WTC11 (cell line): ENCODE measurements around the gene ABCG1. TPM values are rescaled to one million over a fixed set of nuclear protein-coding genes. Genes with fewer than 3 reads are reported as not detected.

Experiments
- ATAC-seq: fragments of 200-7000 bp; cut with Tn5 transposase; 2 replicates; pipeline ENCODE4 v1.10.0; 2021; ENCODE audit warnings: mild to moderate bottlenecking, moderate library complexity
- CTCF ChIA-PET: fragments of 300-600 bp; sonication (Branson Sonifier 250); formaldehyde crosslinking; loops from one replicate; lab custom pipeline; 2021; ENCODE audit warnings: antibody characterized with exemption; lab: Charles Lee
- POLR2A ChIA-PET: fragments of 350-600 bp; sonication (Branson Sonifier 250); formaldehyde crosslinking; loops from one replicate; lab custom pipeline; 2021; ENCODE audit warnings: antibody characterized with exemption; lab: Charles Lee
- DNase-seq: peaks from one replicate; pipeline ENCODE4 v3.0.0; 2021; ENCODE audit warnings: low spot score
- H3K27ac Mint-ChIP-seq: 2 replicates; pipeline ENCODE4 v1.8.0; 2021; ENCODE audit warnings: mixed read lengths
- H3K27me3 Mint-ChIP-seq: 2 replicates; pipeline ENCODE4 v1.8.0; 2021; ENCODE audit warnings: low read depth, mild to moderate bottlenecking, moderate library complexity, mixed read lengths
- H3K36me3 Mint-ChIP-seq: 2 replicates; pipeline ENCODE4 v1.8.0; 2021; ENCODE audit warnings: mixed read lengths
- H3K4me1 Mint-ChIP-seq: 2 replicates; pipeline ENCODE4 v1.8.0; 2022; ENCODE audit warnings: mixed read lengths
- H3K4me3 Mint-ChIP-seq: 2 replicates; pipeline ENCODE4 v1.8.0; 2021; ENCODE audit warnings: mild to moderate bottlenecking, moderate library complexity, mixed read lengths
- H3K9me3 Mint-ChIP-seq: 2 replicates; pipeline ENCODE4 v1.8.0; 2021; ENCODE audit warnings: mixed read lengths
- JAZF1 ChIP-seq: fragments of 250-450 bp; sonication (Bioruptor Pico); IDR thresholded peaks from 2 replicates; pipeline ENCODE4 v1.9.0; 2021; ENCODE audit warnings: moderate library complexity, mild to moderate bottlenecking, inconsistent platforms
- TCF7 ChIP-seq: sonication (generic); formaldehyde crosslinking; IDR thresholded peaks from 2 replicates; pipeline ENCODE4 v1.8.0; 2022; ENCODE audit warnings: mild to moderate bottlenecking, low read depth, missing genetic modification reagents, moderate library complexity
- TP53 ChIP-seq: sonication (generic); formaldehyde crosslinking; IDR thresholded peaks from 2 replicates; pipeline ENCODE4 v1.8.1; 2023; ENCODE audit warnings: mild to moderate bottlenecking, missing genetic modification reagents
- ZNF317 ChIP-seq: sonication (generic); formaldehyde crosslinking; IDR thresholded peaks from 2 replicates; pipeline ENCODE4 v1.8.1; 2023; ENCODE audit warnings: low read depth, mild to moderate bottlenecking, moderate library complexity, missing genetic modification reagents, borderline replicate concordance
- total RNA-seq: library from RNA; stranded (reverse); gene quantifications from 3 replicates; pipeline ENCODE4 v1.2.3, GENCODE V29; 2021
- TF ChIP-seq, protein P1 (sequence below): sonication (generic); formaldehyde crosslinking; IDR thresholded peaks from 2 replicates; pipeline ENCODE4 v1.8.1; 2022; ENCODE audit warnings: low read depth, missing genetic modification reagents, borderline replicate concordance
- TF ChIP-seq, protein P2 (sequence below): sonication (generic); formaldehyde crosslinking; IDR thresholded peaks from 2 replicates; pipeline ENCODE4 v1.8.1; 2022; ENCODE audit warnings: mild to moderate bottlenecking, missing genetic modification reagents, moderate library complexity, borderline replicate concordance
- TF ChIP-seq, protein P3 (sequence below): sonication (generic); formaldehyde crosslinking; conservative IDR thresholded peaks from 2 replicates; pipeline ENCODE4 v1.8.1; 2022; ENCODE audit warnings: mild to moderate bottlenecking, missing genetic modification reagents
- TF ChIP-seq, protein P4 (sequence below): sonication (generic); formaldehyde crosslinking; IDR thresholded peaks from 2 replicates; pipeline ENCODE4 v1.8.1; 2023; ENCODE audit warnings: mild to moderate bottlenecking, moderate library complexity, missing genetic modification reagents
- TF ChIP-seq, protein P5 (sequence below): fragments of 250-450 bp; sonication (Bioruptor Pico); IDR thresholded peaks from 2 replicates; pipeline ENCODE4 v2.1.2; 2022; ENCODE audit warnings: mild to moderate bottlenecking, moderate library complexity
- TF ChIP-seq, protein P6 (sequence below): sonication (generic); formaldehyde crosslinking; IDR thresholded peaks from 2 replicates; pipeline ENCODE4 v1.8.1; 2023; ENCODE audit warnings: mild to moderate bottlenecking, missing genetic modification reagents, borderline replicate concordance

Gene ABCG1
- total RNA-seq, 1 experiment from 2014 or later, result 4.0 TPM

DNA sequence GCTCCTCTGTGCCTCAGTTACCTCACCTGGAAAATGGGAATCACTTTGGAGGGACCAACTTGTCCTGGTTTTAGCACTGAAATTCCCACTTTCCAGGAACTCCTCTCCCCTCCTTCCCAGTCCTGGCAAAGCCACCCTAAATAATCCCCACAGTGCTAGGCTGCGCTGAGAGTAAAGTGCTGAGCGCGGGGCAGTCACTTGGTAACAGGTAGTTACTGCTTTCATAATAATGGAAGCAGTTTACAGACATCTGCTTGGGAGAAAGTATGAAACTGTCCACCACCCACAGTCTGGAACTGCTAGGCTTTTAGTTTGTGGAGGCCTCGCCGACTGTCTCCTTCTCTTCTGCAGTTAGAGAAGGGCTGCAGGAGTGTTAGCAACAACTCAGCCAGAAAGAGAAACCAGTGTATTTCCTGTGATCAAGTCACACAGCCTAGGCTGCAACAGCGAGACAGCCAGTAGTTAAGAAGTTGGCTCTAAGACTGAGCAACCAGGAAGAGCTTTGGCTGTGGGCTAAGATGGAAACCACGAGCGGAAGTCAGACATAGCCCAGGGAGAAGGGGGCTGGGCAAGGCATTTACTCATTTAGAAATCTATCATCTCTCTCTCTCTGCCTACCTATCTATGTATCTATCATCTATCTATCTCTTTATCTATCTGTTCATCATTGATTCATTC is 30.8 kb upstream of the ABCG1 start:
- peaks cover 22% of the 10 kb centered on the region for H3K9me3 Mint-ChIP-seq
- no peak for DNase-seq
- ChIA-PET POLR2A (no interaction called here), CTCF (interaction anchor here (0.7 to 1.2 kb wide), 2 partner anchors 71 to 121 kb away, joined by 4 to 5 read pairs; no protein-coding TSS in a partner anchor)
- ATAC-seq, result no peak
- no peaks in the 10 kb centered on the region for H3K4me1 Mint-ChIP-seq
- H3K4me3 Mint-ChIP-seq, result no peak overlapping the region
- no peak overlapping the region for H3K27ac Mint-ChIP-seq
- H3K36me3 Mint-ChIP-seq, result no peaks in the 10 kb centered on the region; the same call in 1 of the 2 replicates
- TF ChIP-seq TCF7 (CRISPR knock-in tag) (no peak), JAZF1 (CRISPR knock-in tag) (no peak)
- TF ChIP-seq, protein P1, sequence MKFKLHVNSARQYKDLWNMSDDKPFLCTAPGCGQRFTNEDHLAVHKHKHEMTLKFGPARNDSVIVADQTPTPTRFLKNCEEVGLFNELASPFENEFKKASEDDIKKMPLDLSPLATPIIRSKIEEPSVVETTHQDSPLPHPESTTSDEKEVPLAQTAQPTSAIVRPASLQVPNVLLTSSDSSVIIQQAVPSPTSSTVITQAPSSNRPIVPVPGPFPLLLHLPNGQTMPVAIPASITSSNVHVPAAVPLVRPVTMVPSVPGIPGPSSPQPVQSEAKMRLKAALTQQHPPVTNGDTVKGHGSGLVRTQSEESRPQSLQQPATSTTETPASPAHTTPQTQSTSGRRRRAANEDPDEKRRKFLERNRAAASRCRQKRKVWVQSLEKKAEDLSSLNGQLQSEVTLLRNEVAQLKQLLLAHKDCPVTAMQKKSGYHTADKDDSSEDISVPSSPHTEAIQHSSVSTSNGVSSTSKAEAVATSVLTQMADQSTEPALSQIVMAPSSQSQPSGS, result no peak
- peaks cover 2% of the 10 kb centered on the region; the same call in 1 of the 2 replicates for H3K27me3 Mint-ChIP-seq

DNA sequence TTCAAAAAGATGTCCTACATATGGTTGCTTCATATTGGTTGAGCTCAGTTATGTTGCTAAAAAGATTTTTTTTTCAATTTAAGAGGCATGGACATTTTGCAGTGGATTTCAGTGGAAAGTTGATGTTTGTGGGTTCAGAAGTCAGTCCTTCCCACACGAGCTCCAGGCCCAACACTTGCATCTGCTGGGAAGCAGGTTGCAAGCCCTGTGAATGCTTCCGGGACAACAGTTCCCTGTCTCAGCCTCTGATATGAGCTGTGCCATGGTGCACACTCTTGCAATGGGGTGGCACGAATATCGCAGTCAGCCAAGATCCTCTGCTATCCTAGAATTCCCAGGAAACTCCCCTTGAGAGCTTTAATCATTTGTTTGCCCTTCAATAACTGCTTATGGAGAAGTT is 30.3 kb upstream of the ABCG1 start:
- H3K9me3 Mint-ChIP-seq, result peaks cover 22% of the 10 kb centered on the region
- ChIA-PET POLR2A (no interaction called here), CTCF (interaction anchor here (0.7 to 1.2 kb wide), 2 partner anchors 71 to 121 kb away, joined by 4 to 5 read pairs; no protein-coding TSS in a partner anchor)
- peaks cover 2% of the 10 kb centered on the region; the same call in 1 of the 2 replicates for H3K27me3 Mint-ChIP-seq
- DNase-seq (no peak), ATAC-seq (no peak)
- no peak overlapping the region for H3K4me3 Mint-ChIP-seq
- H3K27ac Mint-ChIP-seq, result no peak overlapping the region
- H3K36me3 Mint-ChIP-seq, result no peaks in the 10 kb centered on the region; the same call in 1 of the 2 replicates
- H3K4me1 Mint-ChIP-seq, result no peaks in the 10 kb centered on the region
- TF ChIP-seq, protein P2, sequence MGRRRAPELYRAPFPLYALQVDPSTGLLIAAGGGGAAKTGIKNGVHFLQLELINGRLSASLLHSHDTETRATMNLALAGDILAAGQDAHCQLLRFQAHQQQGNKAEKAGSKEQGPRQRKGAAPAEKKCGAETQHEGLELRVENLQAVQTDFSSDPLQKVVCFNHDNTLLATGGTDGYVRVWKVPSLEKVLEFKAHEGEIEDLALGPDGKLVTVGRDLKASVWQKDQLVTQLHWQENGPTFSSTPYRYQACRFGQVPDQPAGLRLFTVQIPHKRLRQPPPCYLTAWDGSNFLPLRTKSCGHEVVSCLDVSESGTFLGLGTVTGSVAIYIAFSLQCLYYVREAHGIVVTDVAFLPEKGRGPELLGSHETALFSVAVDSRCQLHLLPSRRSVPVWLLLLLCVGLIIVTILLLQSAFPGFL, result no peak
- TF ChIP-seq TCF7 (CRISPR knock-in tag), result no peak
- no peak for TF ChIP-seq ZNF317 (CRISPR knock-in tag)
- TF ChIP-seq, protein P3, sequence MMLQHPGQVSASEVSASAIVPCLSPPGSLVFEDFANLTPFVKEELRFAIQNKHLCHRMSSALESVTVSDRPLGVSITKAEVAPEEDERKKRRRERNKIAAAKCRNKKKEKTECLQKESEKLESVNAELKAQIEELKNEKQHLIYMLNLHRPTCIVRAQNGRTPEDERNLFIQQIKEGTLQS (CRISPR knock-in tag), result no peak

DNA sequence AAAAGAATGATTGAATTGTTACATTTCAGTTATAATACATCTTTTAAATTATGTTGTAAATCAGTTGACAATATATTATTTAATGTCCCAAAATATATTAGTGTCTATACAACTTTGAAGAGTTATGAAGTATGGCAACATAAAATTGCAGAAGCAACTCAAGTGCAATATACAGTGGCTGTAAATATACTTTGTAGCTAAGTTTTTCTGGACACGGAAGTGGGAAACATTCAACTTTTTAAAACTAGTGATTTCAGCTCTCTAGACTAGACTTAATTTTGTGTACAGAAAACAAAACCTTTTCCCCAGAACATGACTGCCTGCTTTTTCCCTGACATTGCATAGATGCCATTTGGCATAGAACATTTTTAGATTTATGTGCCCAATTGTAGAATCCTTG is 29.5 kb upstream of the ABCG1 start:
- POLR2A ChIA-PET, result no interaction called here
- no peak overlapping the region for H3K27ac Mint-ChIP-seq
- TF ChIP-seq, protein P4, sequence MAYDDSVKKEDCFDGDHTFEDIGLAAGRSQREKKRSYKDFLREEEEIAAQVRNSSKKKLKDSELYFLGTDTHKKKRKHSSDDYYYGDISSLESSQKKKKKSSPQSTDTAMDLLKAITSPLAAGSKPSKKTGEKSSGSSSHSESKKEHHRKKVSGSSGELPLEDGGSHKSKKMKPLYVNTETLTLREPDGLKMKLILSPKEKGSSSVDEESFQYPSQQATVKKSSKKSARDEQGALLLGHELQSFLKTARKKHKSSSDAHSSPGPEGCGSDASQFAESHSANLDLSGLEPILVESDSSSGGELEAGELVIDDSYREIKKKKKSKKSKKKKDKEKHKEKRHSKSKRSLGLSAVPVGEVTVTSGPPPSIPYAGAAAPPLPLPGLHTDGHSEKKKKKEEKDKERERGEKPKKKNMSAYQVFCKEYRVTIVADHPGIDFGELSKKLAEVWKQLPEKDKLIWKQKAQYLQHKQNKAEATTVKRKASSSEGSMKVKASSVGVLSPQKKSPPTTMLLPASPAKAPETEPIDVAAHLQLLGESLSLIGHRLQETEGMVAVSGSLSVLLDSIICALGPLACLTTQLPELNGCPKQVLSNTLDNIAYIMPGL (CRISPR knock-in tag), result no peak
- TF ChIP-seq, protein P5, sequence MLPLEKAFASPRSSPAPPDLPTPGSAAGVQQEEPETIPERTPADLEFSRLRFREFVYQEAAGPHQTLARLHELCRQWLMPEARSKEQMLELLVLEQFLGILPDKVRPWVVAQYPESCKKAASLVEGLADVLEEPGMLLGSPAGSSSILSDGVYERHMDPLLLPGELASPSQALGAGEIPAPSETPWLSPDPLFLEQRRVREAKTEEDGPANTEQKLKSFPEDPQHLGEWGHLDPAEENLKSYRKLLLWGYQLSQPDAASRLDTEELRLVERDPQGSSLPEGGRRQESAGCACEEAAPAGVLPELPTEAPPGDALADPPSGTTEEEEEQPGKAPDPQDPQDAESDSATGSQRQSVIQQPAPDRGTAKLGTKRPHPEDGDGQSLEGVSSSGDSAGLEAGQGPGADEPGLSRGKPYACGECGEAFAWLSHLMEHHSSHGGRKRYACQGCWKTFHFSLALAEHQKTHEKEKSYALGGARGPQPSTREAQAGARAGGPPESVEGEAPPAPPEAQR (CRISPR knock-in tag), result no peak
- TF ChIP-seq, protein P6, sequence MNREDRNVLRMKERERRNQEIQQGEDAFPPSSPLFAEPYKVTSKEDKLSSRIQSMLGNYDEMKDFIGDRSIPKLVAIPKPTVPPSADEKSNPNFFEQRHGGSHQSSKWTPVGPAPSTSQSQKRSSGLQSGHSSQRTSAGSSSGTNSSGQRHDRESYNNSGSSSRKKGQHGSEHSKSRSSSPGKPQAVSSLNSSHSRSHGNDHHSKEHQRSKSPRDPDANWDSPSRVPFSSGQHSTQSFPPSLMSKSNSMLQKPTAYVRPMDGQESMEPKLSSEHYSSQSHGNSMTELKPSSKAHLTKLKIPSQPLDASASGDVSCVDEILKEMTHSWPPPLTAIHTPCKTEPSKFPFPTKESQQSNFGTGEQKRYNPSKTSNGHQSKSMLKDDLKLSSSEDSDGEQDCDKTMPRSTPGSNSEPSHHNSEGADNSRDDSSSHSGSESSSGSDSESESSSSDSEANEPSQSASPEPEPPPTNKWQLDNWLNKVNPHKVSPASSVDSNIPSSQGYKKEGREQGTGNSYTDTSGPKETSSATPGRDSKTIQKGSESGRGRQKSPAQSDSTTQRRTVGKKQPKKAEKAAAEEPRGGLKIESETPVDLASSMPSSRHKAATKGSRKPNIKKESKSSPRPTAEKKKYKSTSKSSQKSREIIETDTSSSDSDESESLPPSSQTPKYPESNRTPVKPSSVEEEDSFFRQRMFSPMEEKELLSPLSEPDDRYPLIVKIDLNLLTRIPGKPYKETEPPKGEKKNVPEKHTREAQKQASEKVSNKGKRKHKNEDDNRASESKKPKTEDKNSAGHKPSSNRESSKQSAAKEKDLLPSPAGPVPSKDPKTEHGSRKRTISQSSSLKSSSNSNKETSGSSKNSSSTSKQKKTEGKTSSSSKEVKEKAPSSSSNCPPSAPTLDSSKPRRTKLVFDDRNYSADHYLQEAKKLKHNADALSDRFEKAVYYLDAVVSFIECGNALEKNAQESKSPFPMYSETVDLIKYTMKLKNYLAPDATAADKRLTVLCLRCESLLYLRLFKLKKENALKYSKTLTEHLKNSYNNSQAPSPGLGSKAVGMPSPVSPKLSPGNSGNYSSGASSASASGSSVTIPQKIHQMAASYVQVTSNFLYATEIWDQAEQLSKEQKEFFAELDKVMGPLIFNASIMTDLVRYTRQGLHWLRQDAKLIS, result no peak
- no peak for TF ChIP-seq TP53 (CRISPR knock-in tag)
- TF ChIP-seq, all 79 proteins: peak for 0
- Mint-ChIP-seq H3K9me3 (peaks cover 22% of the 10 kb centered on the region), H3K27me3 (peaks cover 2% of the 10 kb centered on the region; the same call in 1 of the 2 replicates), H3K4me3 (no peak overlapping the region), H3K4me1 (no peaks in the 10 kb centered on the region), H3K36me3 (no peaks in the 10 kb centered on the region; the same call in 1 of the 2 replicates)
- ATAC-seq, result no peak
- no peak for DNase-seq
- CTCF ChIA-PET, result interaction anchor here (1.2 kb wide), 1 partner anchor 72 kb away, joined by 4 read pairs; no protein-coding TSS in a partner anchor
